Fibroblast of lung (primary cell): Measurements from ENCODE around the gene KCND2. TPM values are rescaled to one million over a fixed set of nuclear protein-coding genes. Genes with fewer than 3 reads are reported as not detected.

ENCODE experiments used
- DNase-seq, 2 donors: peaks; one replicate each; pipeline versions ENCODE4 v3.0.0 to v3.0.0-alpha.2; 2010; ENCODE audit warnings: low read depth in 2 of 2
- H2AFZ ChIP-seq: 2 replicates; pipeline ENCODE4 v1.5.1; 2012; ENCODE audit warnings: low read length, control low read depth, inconsistent platforms
- H3K27ac ChIP-seq: 2 replicates; pipeline ENCODE4 v1.5.1; 2011; ENCODE audit warnings: low read length, control low read depth; ENCODE audit not compliant: insufficient read depth
- H3K27me3 ChIP-seq: 2 replicates; pipeline ENCODE4 v1.5.1; 2011; ENCODE audit warnings: mild to moderate bottlenecking, low read length; ENCODE audit not compliant: control insufficient read depth, insufficient read depth
- H3K36me3 ChIP-seq: 2 replicates; pipeline ENCODE4 v1.5.1; 2011; ENCODE audit warnings: low read length; ENCODE audit not compliant: control insufficient read depth, insufficient read depth
- H3K4me1 ChIP-seq: 2 replicates; pipeline ENCODE4 v1.5.1; 2011; ENCODE audit warnings: low read length; ENCODE audit not compliant: control insufficient read depth, insufficient read depth; ENCODE audit errors: extremely low read depth
- H3K4me2 ChIP-seq: 2 replicates; pipeline ENCODE4 v1.5.1; 2011; ENCODE audit warnings: low read length, control low read depth; ENCODE audit not compliant: insufficient read depth; ENCODE audit errors: extremely low read depth
- H3K4me3 ChIP-seq, 4 experiments: fragments of 200-600 bp in 1 of 4; sonication (generic) in 1 of 4; replicated peaks in 1 of 4; 2 replicates each; pipeline ENCODE4 v1.5.1; 2011 to 2016; ENCODE audit warnings: low read length in 4 of 4, low read depth in 3 of 4, mild to moderate bottlenecking in 3 of 4, control low read depth in 2 of 4, inconsistent platforms in 1 of 4, mixed read lengths in 1 of 4; ENCODE audit not compliant: insufficient read depth in 1 of 4; ENCODE audit errors: control extremely low read depth in 1 of 4
- H3K79me2 ChIP-seq: 2 replicates; pipeline ENCODE4 v1.5.1; 2012; ENCODE audit warnings: mild to moderate bottlenecking, low read length, inconsistent platforms; ENCODE audit not compliant: control insufficient read depth, insufficient read depth
- H3K9ac ChIP-seq: 2 replicates; pipeline ENCODE4 v1.5.1; 2011; ENCODE audit warnings: mild to moderate bottlenecking, low read length, control low read depth; ENCODE audit not compliant: insufficient read depth
- H3K9me3 ChIP-seq: 2 replicates; pipeline ENCODE4 v1.5.1; 2012; ENCODE audit warnings: low read depth, low read length; ENCODE audit not compliant: control insufficient read depth, insufficient read depth
- H4K20me1 ChIP-seq: 2 replicates; pipeline ENCODE4 v1.5.1; 2011; ENCODE audit warnings: low read length; ENCODE audit not compliant: control insufficient read depth, insufficient read depth; ENCODE audit errors: extremely low read depth
- CTCF ChIP-seq, 2 donors: IDR thresholded peaks in 1 of 2; conservative IDR thresholded peaks in 1 of 2; 1 replicate in 1 of 2; 2 replicates in 1 of 2; pipeline ENCODE4 v1.5.1; 2011 to 2012; ENCODE audit warnings: low read length in 2 of 2, control low read depth in 1 of 2, inconsistent platforms in 1 of 2, low read depth in 1 of 2, mild to moderate bottlenecking in 1 of 2
- EZH2 ChIP-seq: IDR thresholded peaks from 2 replicates; pipeline ENCODE4 v1.5.1; 2012; ENCODE audit warnings: low read length, control low read depth, mild to moderate bottlenecking; ENCODE audit errors: missing control alignments
- polyA plus RNA-seq, 2 donors: library from polyadenylated mRNA; depleted of rRNA in 1 of 2; stranded (reverse) in 1 of 2; unstranded in 1 of 2; fragments of >200 nt; gene quantifications; 2 replicates each; pipeline ENCODE4 v1.2.1, GENCODE V29; 2011 to 2012; ENCODE audit warnings: missing spikeins in 1 of 2
- total RNA-seq: library from RNA; depleted of rRNA; stranded (reverse); fragments of >200 nt; gene quantifications from 2 replicates; pipeline ENCODE4 v1.2.1, GENCODE V29; 2014

Gene KCND2
- total and polyA plus RNA-seq, 2 donors (not counting 1 experiment from before 2014, with no cell fraction given), result 2.1 to 6.1 TPM

- Histone ChIP-seq H3K27ac (no peak overlapping the region), H3K9ac (no peak overlapping the region), H2AFZ (no peak overlapping the region), H3K4me2 (no peak overlapping the region), H3K4me1 (no peaks in the 10 kb centered on the region), H3K4me3 (no peak overlapping the region), H3K79me2 (no peaks in the 10 kb centered on the region), H3K36me3 (no peaks in the 10 kb centered on the region), H4K20me1 (no peaks in the 10 kb centered on the region), H3K27me3 (no peaks in the 10 kb centered on the region), H3K9me3 (no peaks in the 10 kb centered on the region)
- TF ChIP-seq EZH2 (no peak), CTCF (conservative IDR thresholded peaks at IDR 0.05 in 1 of 2, IDR thresholded peaks at IDR 0.05 in 1 of 2; ENCODE audit: low read depth in 1 of 2, low read length in 2 of 2) (no peak)
- DNase-seq, result no peak
Observed at GRCh38 chr7:120720317-120720716, 447.3 kb downstream of the KCND2 start.

GRCh38 chr7:120723465-120724385, 450.8 kb downstream of the KCND2 start:
- Histone ChIP-seq H3K4me3 (no peak overlapping the region), H3K36me3 (no peaks in the 10 kb centered on the region), H3K27ac (no peak overlapping the region), H3K9ac (no peak overlapping the region), H3K9me3 (no peaks in the 10 kb centered on the region), H3K4me2 (no peak overlapping the region), H2AFZ (no peak overlapping the region), H3K79me2 (no peaks in the 10 kb centered on the region), H3K27me3 (no peaks in the 10 kb centered on the region), H3K4me1 (no peaks in the 10 kb centered on the region), H4K20me1 (no peaks in the 10 kb centered on the region)
- TF ChIP-seq CTCF (conservative IDR thresholded peaks at IDR 0.05 in 1 of 2, IDR thresholded peaks at IDR 0.05 in 1 of 2; ENCODE audit: low read depth in 1 of 2, low read length in 2 of 2) (no peak), EZH2 (no peak)
- no peak for DNase-seq

GRCh38 chr7:120724448-120724847, 451.5 kb downstream of the KCND2 start:
- no peak overlapping the region for H3K4me3 ChIP-seq

More at GRCh38 chr7:120724448-120724847, 451.5 kb downstream of the KCND2 start:
- Histone ChIP-seq H3K9ac (no peak overlapping the region), H3K4me1 (peaks cover 1% of the 10 kb centered on the region), H4K20me1 (no peaks in the 10 kb centered on the region), H3K36me3 (no peaks in the 10 kb centered on the region), H3K9me3 (no peaks in the 10 kb centered on the region), H3K79me2 (no peaks in the 10 kb centered on the region), H3K27ac (no peak overlapping the region), H2AFZ (no peak overlapping the region), H3K4me2 (no peak overlapping the region), H3K27me3 (no peaks in the 10 kb centered on the region)
- no peak for DNase-seq
- TF ChIP-seq CTCF (conservative IDR thresholded peaks at IDR 0.05 in 1 of 2, IDR thresholded peaks at IDR 0.05 in 1 of 2; ENCODE audit: low read depth in 1 of 2, low read length in 2 of 2), result no peak
- TF ChIP-seq EZH2, result no peak
